GM06990 (cell line): ENCODE data around the gene IGFBP5.

Experiments
- DNase-seq: peaks from one replicate; pipeline ENCODE4 v3.0.0-alpha.2; 2011; ENCODE audit not compliant: insufficient read length; ENCODE audit errors: extremely low read depth
- H3K27me3 ChIP-seq: replicated peaks from 2 replicates; pipeline ENCODE4 v1.6.0; 2011; ENCODE audit warnings: low read length; ENCODE audit not compliant: control insufficient read depth, insufficient read depth
- H3K36me3 ChIP-seq: 2 replicates; pipeline ENCODE4 v1.5.1; 2011; ENCODE audit warnings: low read length; ENCODE audit not compliant: control insufficient read depth, insufficient read depth
- H3K4me3 ChIP-seq: replicated peaks from 2 replicates; pipeline ENCODE4 v1.5.1; 2011; ENCODE audit warnings: low read depth, mild to moderate bottlenecking, control low read depth, low read length
- TF ChIP-seq, protein P1 (sequence below): IDR thresholded peaks from 2 replicates; pipeline ENCODE4 v1.5.1; 2011; ENCODE audit warnings: low read length, control low read depth, mild to moderate bottlenecking, inconsistent platforms; ENCODE audit not compliant: insufficient read depth, poor library complexity, severe bottlenecking

Gene IGFBP5

DNA sequence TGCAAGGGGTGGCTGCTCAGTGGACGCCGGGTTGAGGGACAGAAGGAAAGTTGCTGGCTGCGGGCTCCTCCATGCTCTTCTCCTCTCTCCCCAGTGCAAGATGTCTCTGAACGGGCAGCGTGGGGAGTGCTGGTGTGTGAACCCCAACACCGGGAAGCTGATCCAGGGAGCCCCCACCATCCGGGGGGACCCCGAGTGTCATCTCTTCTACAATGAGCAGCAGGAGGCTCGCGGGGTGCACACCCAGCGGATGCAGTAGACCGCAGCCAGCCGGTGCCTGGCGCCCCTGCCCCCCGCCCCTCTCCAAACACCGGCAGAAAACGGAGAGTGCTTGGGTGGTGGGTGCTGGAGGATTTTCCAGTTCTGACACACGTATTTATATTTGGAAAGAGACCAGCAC is 31.5 kb downstream of the IGFBP5 start:
- DNase-seq, result no peak
- no peak overlapping the region for H3K4me3 ChIP-seq
- H3K36me3 ChIP-seq, result no peaks in the 10 kb centered on the region
- H3K27me3 ChIP-seq, result no peaks in the 10 kb centered on the region
- TF ChIP-seq, protein P1, sequence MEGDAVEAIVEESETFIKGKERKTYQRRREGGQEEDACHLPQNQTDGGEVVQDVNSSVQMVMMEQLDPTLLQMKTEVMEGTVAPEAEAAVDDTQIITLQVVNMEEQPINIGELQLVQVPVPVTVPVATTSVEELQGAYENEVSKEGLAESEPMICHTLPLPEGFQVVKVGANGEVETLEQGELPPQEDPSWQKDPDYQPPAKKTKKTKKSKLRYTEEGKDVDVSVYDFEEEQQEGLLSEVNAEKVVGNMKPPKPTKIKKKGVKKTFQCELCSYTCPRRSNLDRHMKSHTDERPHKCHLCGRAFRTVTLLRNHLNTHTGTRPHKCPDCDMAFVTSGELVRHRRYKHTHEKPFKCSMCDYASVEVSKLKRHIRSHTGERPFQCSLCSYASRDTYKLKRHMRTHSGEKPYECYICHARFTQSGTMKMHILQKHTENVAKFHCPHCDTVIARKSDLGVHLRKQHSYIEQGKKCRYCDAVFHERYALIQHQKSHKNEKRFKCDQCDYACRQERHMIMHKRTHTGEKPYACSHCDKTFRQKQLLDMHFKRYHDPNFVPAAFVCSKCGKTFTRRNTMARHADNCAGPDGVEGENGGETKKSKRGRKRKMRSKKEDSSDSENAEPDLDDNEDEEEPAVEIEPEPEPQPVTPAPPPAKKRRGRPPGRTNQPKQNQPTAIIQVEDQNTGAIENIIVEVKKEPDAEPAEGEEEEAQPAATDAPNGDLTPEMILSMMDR, result no peak

DNA sequence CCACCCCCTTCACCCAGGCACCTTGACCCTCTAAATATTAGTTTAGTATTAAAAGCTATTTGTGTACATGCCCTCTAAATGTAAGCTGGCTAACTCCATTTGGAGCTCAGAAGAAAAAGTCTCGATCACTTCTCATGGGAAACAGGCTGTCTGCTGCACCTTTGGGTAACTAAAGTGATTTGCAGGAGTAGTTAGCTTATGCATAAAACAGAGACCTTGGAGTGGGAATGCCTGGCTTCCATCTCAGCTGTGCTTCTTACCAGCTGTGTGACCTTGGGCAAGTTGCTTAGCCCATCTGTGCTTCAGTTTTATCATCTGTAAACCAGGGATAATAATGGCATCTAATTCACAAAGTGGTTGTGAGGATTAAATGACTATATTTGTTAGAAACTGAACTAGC is 32.2 kb downstream of the IGFBP5 start:
- Histone ChIP-seq H3K36me3 (no peaks in the 10 kb centered on the region), H3K27me3 (no peaks in the 10 kb centered on the region), H3K4me3 (no peak overlapping the region)
- DNase-seq, result no peak
- TF ChIP-seq, protein P1, result no peak

DNA sequence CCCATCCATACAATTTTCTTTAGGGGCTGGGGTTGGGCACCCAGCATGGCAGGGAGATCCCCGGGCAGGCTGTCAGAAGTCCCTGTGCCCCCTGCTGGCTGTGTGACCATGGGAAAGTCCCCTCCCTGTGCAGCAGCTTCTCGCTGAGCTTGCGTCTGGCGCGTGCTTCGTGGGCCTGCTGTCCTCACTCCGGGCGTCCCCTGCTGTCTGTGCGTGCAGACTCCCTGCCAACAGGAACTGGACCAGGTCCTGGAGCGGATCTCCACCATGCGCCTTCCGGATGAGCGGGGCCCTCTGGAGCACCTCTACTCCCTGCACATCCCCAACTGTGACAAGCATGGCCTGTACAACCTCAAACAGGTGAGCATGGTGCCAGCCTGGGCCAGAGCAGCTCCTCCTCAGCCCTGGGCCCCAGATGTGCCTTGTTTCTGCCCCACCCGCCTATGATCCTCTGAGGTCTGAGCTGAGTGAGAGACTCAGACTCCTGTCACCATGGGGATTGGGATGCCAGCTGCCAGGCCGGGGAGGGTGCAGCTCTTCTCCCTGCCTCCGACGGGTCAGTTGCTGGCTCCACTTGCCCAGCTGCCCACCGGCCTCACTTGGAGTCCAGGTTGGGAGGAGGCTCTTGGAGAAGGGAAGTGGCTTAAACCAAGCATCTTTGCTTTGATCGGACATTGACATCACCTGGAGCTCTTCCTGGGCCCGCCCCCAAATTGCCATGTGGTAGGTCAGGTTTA is 33.5 kb downstream of the IGFBP5 start:
- no peak for DNase-seq
- H3K36me3 ChIP-seq, result no peaks in the 10 kb centered on the region
- H3K27me3 ChIP-seq, result no peaks in the 10 kb centered on the region; the same call in 1 of the 2 replicates
- TF ChIP-seq, protein P1, result peak; percentile 29
- no peak overlapping the region for H3K4me3 ChIP-seq

DNA sequence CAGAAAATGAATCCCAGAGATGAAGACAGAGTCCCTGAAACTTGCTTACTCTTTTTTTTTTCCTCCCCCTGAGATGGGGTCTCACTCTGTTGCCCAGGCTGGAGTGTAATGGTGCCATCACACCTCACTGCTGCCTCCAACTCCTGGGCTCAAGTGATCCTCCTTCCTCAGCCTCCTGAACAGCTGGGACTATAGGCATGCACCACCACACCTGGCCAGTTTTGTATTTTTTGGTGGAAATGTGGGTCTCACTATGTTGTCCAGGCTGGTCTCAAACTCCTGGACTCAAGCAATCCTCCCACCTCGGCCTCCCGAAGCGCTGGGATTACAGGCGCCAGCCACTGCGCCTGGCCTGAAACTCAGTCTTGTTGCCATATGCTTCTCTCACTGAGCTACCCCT is 34.3 kb downstream of the IGFBP5 start:
- Histone ChIP-seq H3K36me3 (no peaks in the 10 kb centered on the region), H3K27me3 (no peaks in the 10 kb centered on the region; the same call in 1 of the 2 replicates), H3K4me3 (no peak overlapping the region)
- TF ChIP-seq, protein P1, result no peak
- no peak for DNase-seq

DNA sequence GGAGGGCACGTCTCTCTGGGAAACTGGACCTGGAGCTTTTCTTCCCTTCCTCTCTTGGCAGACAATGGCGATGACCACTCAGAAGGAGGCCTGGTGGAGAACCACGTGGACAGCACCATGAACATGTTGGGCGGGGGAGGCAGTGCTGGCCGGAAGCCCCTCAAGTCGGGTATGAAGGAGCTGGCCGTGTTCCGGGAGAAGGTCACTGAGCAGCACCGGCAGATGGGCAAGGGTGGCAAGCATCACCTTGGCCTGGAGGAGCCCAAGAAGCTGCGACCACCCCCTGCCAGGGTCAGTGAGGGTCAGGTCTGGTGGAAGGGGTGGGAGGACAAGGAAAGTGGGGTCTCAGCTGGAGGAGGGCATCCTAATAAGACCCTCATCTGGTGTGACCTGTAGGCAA is 34.9 kb downstream of the IGFBP5 start:
- no peak for DNase-seq
- TF ChIP-seq, protein P1, result no peak
- no peak overlapping the region for H3K4me3 ChIP-seq
- no peaks in the 10 kb centered on the region; the same call in 1 of the 2 replicates for H3K27me3 ChIP-seq
- no peaks in the 10 kb centered on the region for H3K36me3 ChIP-seq
